NCI-H2171 treated with DMSO at 0.1 percent for 48 hours (cell line): ENCODE measurements around the gene SPTBN1.
"Not testable (repeated sequence)": the region's sequence is repeated elsewhere in the genome, so short reads cannot be mapped to it uniquely, and the experiment has no call there.

Experiments
- DNase-seq: peaks from one replicate; lab custom pipeline; 2025; lab: John Stamatoyannopoulos, UW

The SPTBN1 gene

DNA sequence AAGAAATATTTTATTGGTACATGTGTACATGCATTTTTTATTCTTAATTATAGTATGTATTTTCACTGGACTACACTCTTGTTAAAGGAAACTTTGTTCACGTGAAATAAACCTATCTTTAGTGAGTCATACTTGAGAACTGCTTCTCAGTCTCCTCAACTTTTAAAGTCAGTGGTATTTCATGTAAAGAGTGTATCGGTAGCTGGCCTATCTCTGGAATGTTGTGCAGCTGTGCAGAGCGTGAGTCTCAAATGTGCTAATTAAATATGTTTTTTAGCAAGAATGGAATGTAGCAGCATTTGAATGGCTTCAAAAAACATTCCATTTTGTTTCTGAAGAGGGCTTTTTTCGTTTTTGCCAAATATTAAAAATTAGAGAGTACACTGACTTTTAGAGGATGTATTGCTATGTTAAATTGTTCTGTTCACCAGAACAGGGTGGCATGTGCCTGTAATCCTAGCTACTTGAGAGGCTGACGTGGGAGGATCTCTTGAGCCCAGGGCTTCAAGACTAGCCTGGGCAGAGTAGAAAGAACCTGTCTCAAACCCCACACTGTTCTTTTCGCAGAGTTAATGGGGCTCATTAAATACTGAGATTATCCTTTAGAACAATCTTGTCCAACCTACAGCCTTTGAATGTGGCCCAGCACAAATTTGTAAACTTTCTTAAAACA, 14.3 kb downstream of the SPTBN1 start:
- no peak for DNase-seq

DNA sequence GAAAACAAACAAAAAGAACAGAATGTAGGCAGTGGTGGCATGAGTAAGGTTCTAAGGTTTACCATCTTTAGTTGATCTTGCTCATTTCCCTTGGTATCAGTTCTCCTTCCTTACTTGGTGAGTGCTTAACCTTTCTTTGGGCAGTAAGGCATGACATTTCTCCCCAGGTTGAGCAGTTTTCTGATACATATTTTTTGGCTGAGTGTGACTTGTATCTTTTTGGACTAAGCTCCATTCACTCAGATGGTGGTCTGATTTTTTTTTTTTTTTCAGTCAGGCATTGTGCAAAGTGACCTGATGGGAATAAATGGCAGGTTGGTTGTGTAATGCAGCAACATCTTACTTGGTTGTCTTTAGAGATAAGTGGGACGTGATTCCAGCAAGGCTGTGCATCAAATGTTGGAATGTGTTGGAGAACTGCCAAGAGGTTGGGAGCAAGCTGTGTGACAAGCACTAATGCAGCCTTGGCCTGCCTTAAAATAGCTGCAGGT, 15.1 kb downstream of the SPTBN1 start:
- DNase-seq, result peak; percentile 67

DNA sequence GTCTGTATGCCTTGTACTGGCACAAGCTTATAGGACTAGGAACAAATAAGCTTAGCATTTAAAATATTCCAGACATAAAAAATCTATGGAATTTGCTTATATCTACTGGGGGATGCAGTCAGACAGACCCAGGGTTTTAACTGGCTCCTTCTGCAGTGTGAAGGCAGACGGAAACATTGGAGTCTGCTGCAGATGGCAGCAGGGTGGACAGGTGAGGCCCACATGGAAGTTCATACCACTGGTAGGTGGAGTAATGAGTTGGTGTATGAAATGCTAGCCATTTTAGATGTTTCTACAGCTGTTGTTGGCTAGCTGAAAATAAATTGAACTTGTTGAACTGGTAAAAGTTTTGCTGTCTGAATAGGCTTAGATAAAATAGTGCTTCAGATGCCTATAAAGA, 17.7 kb downstream of the SPTBN1 start:
- DNase-seq, result no peak

DNA sequence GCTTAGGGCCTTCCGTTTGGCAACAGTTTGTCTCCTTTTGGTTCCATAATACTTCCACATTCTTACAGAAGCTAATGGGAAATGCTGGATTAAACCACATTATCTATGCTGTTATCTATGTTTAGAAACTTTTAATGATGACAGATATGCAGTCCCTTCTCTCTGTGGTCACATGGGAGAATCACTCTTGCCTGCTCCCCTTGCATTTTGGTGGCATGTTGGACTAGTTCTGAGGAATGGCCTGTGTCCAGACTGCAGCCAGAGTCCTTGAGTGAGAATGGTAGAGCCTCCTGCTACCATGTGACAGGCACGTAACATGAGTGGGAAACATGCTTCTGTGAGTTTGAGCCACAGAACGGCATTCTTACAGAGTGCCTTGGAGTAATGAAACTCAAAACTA, 19.2 kb downstream of the SPTBN1 start:
- DNase-seq, result no peak

DNA sequence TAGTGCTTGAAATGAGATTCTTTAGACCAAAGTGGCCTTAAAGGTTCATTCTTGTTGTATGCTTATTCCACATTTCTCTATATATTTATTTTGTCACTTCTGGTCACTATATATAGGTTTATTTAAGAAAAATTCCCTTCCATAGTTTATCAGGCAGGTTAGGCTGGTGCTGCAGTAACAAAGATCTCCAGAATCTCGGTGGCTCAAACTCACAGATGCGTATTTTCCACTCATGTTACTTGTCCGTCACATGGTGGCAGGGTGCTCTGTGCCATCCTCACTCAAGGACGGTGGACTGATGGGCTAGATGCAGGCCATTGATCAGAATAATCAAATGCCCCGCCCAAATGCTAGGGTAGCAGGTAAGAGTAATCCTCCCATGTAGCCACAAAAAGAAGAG, 19.8 kb downstream of the SPTBN1 start:
- no peak for DNase-seq

DNA sequence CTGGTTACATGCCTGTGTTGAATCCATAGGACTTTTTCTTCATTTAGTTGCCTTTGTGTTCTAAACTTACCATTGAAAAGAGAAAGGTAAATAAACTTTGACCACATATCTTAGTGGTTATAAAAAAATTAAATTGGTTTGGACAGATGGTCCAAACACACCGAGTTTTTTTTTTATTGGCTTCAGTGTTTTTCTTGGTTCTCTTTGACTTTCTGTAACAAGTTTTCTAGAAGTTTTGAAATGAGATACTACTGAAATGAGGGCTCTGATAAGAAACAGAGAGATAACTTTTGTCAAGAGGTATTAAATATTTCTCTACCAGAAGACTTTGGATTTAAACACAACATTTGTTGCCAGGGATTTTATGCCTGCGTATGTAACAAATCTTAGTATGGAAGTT, 20.7 kb downstream of the SPTBN1 start:
- DNase-seq, result no peak

DNA sequence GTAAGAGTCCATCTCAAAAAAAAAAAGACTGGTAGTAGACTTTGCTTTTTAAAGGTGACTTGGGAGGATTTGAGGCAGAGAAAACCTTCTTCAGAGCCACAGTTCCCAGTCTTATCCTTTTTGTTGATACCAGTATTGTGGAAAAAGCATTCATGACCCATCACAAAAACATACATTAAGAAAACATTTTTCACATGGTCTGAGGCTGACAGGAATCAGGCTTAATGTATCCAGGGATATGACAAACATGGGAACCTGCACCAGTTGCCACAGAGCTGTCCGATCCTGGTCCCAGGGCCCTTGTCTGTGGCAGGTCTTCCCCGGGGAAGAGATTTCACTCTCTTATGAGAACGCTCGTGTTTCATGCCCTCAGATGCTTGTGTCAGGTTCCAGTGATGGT, 21.8 kb downstream of the SPTBN1 start:
- no peak for DNase-seq

DNA sequence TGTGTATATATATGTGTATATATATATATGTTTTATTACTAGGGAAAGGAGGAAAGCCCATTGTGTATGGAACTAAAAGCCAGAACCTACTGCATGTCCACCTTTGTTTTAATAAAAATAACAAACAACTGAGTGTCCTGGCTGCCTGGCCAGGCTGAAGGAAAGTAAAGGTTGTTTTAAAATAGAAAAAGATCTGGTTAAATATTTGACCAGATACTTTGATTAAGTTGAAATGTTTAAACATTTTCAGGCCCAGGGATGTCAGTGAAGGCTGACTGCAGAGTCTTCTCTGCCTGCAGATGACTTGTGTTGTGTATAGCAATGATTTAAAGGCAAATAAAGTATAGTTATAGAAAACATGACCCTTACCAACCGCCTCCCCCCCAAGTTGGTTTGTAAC, 22.8 kb downstream of the SPTBN1 start:
- no peak for DNase-seq

DNA sequence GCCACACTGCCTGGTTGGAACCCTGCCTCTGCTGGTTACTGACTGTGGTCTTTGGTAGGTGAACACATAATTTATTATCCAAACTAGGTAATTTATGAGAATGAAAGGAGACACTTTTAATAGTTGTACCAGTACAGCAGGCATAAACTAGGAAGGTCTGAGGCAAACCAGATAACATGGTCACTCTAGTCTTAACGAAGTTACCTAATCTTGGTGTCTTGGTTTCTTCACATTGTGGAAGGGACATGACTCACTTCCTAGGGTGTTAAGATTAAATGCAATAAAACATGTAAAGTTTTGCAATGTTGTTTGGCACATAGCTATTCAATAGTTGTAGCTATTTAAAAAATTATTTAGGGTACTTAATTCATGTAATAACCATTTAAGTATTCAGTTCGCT, 23.3 kb downstream of the SPTBN1 start:
- no peak for DNase-seq

DNA sequence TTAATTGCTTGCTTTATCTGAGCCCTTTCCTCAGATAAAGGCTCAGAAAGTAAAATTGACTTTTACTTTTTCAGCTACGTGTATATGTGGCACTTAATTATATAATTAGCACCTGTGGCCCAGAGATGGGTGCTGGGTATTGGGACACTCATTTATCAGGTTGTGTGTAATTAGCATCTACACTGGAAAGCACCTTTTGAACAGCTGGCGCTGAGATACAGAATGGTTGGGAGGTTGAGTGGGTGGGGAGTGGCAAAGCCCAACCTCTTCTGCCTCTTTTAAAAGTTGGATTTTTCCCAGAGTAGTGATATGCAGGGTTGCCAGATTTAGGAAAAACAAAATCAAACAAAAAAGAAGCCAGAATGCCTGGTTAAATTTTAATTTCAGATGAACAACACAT, 23.9 kb downstream of the SPTBN1 start:
- DNase-seq, result no peak

DNA sequence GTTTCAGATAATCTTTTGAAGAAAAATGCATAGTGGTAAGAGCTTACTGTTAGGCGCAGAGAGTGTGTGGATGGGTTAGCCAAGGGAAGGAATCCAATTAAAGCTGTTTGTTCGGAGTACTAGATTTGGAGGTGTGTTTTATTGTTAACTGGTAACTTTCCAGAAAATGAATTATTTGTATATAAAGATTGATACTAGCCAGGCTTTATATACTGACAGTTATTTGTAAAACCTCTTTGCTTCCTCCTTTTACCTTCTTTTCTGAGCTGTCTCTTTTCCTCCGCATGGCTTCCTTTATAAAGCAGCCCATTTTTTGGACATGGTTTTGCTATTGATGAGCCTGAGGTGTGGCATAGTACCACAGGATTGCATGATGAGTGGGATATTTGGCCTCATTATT, 25.6 kb downstream of the SPTBN1 start:
- DNase-seq, result no peak

DNA sequence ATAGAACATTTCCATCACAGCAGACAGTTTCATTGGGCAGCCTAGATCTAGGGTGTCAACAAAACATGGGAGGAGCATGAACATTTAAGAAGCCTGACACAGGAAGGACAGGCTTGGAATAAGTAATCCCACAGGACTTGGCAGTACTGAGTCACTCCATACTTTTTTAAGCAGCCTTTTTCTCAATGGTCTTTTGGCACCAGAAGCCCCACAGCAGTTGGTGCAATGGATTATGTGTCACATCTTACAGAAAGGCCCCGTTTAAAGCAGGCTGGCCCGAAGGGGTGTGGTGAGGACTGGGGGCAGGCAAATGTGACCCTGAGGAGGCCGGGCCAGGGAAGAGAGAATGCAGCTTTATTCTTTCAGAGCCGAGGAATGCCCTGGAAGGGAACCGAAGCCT, 26.6 kb downstream of the SPTBN1 start:
- DNase-seq, result no peak

DNA sequence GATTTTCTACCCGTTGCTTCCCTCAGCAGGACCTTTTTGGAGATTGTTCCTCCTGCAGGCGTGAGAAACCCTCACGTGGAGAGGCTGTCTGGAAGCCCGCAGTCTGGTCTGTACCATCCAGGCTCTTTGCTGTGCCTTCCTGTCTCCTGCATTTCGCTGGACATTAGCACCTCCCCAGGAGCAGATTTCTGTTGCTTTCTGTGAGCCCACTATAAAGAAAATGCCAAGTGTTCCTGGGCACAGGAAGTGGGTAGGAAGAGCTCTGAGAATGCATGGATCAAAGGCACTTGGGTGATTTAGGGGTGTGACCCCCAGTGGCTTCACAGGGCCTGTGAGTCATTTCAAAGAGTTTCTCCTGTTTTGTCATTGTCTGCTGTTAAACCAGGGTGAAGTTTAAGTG, 27.3 kb downstream of the SPTBN1 start:
- no peak for DNase-seq

DNA sequence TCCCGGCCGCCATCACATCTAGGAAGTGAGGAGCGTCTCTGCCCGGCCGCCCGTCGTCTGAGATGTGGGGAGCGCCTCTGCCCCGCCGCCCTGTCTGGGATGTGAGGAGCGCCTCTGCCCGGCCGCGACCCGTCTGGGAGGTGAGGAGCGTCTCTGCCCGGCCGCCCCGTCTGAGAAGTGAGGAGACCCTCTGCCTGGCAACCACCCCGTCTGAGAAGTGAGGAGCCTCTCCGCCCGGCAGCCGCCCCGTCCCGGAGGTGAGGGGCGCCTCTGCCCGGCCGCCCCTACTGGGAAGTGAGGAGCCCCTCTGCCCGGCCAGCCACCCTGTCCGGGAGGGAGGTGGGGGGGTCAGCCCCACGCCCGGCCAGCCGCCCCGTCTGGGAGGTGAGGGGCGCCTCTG, 29.6 kb downstream of the SPTBN1 start:
- not testable (repeated sequence) for DNase-seq

DNA sequence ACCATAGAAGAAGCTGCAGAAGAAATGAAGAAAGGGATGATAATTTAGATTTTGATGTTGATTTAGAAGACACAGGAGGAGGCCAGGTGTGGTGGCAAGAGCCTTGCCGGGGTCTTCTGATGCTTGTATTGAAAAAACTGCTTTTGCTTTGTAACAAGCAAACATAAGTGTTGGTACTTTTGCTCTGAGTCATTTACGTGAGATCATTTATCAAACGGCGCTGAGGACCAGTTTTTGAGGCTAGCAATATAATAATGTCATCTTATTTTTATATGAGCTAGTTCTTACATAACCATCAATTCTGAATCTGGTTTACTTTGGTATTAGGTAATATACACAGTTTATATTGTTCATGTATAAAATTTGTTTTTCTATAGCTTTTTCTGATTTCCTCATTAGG, 30.6 kb downstream of the SPTBN1 start:
- DNase-seq, result no peak

DNA sequence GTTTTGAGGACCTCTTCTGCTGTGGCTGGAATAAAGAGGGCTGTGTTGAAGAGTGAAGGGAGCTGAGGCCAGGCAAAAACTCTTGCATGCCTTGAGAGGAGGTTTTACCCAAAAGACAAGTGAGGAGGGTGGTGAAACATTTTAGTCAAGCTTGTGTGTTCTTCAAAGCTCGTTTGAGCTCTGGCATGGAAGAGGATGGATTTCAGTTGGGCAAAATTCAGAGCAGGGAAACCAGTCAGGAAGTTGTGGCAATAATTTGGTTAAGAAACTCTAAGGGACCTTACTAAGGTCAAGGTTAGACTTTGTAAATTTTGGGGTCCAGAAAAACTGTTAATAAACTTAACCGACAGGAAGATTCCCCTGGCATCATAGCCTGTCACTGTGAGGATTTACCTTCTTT, 34.7 kb downstream of the SPTBN1 start:
- DNase-seq, result no peak

DNA sequence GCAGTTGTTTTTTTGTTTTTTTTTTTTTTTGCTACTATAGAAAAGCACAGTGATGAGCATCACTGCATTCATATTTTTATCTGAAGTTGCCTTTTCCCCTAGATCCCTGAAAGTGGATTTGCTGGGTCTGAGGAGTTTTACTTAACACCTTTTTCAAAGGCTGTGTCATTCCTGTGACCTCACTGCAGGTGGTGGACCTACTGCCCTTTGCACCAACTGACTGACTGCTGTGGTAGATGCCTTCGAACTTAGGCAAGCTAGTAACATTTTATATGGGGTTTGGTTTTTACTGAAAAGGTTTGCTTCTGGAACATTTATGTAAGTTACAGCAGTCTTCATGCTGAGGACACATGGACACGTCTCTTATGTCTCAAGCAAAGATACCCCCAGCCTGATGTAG, 36.2 kb downstream of the SPTBN1 start:
- no peak for DNase-seq

DNA sequence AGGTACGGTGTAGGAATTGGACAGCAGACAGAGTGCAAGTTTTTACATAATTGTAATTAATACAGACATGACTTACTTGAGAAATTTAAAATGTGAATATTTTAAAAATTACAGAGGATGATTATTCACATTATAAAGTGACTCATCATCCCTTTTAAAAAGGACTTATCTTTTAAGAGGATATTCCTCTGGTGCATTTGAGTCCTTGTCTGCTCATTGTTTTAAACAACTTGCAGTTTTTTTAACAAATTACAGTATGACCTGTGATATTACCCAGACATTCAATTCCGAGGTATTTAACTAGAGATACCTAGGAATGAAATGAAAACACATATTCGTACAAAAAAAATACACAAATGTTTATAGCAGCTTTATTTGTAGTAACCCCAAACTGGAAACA, 38.0 kb downstream of the SPTBN1 start:
- DNase-seq, result no peak

DNA sequence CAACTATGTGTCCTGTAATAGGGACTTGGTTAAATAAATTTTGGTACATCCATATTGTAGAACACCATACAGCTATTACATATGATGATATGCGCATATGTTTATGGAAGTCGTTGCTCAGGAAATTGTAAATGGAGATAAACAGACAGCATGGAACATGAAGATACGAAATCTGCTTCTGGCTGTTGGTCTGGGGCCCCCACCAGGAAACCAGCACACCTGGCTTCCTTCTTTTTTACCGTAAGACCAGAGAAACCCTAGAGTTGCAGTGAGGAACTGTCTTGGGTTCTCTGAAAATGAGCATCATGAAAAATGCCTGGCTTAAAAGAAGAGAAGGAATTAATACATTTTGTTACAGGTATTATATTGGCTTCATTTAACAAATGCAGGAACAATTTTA, 40.8 kb downstream of the SPTBN1 start:
- DNase-seq, result no peak

DNA sequence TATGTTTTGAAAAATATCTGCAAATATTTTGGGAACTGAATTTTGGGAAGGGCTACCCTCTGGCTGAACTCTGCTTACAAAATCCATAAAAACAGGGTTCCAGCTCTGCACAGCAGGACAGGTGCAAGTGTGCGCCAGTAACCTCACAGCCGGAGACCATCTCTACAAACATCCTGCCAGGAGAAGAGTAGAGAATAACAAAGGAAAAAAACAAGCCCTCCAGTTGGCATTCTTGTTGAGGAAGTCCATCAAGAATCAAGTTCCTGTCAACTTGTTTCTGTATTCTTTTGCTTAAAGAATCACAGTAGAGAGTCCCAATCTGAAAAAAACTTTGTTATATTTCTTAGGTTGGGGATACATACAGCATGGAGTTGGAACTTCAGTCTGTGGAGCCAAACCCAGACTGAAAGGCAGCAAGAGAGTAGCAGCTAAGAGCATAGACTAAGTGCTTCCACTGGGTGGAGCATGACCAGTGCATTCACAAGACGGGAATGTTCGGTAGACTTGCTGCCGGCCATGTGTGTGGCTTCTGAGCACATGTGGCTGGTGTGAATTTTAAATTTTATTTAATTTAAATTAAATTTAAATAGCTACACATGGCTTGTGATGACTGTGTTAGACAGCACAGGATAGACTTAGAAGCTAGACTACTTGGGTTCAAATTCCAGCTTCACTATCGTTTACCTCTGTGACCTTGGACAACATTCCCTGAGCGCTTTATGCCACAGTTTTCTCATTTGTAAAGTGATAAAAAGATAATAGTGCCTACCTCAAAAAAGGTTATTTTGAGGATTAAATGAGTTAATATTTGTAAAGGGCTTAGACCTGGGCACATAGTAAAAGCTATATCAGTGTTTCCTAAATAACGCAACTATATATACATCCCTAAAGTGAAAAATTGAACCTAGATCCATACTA, 41.9 kb downstream of the SPTBN1 start:
- DNase-seq, result no peak

DNA sequence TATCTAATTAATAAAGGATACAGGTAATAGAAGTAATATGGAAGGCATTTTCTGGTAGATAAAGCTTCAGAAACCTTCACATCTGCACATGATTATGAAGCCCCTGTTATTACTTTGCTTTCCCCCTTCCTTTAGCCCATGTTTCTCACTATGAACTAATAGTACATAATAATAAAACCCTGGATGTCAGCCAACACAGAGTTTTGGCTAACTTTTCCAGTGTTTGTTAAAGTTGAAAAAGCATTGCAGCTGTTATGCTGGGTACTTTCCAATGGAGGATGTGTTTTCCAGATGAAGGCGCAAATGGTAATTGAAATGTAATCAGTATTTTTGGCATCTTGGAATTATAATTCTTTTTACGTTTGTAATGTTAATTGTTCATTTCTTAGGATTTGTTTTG, 43.5 kb downstream of the SPTBN1 start:
- no peak for DNase-seq

DNA sequence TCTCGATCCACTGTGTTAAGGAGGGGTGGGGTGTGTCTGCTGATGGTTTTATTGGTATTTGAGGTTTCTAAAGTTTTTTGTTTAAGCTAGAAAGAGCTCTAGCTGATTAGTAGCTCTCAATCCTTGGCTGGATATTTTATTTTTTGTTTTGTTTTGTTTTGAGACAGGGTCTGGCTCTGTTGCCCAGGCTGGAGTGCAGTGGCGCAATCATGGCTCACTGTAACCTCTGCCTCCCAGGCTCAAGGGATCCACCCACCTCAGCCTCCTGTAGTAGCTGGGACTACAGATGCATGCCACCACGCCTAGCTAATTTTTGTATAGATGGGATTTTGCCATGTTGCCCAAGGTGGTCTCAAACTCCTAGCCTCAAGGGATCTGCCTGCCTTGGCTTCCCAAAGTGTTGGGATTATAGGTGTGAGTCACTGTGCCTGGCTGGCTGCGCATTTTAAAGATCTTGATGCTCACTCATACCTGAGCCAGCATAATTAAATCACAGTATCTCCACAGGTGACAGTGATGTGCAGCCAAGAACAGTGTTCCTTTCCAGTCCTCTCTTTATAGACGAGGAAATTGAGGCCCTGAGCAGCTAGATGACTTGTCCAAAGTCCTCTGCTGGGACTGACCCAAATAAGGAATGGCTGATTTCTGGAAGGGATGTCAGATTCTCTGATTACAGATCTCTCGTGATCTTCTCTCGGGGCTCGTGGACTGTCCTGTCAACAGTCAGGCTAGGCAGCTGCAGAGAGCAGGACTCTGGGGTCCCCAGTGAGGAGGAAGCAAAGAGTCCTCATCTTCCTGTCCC, 44.5 kb downstream of the SPTBN1 start:
- DNase-seq, result no peak

DNA sequence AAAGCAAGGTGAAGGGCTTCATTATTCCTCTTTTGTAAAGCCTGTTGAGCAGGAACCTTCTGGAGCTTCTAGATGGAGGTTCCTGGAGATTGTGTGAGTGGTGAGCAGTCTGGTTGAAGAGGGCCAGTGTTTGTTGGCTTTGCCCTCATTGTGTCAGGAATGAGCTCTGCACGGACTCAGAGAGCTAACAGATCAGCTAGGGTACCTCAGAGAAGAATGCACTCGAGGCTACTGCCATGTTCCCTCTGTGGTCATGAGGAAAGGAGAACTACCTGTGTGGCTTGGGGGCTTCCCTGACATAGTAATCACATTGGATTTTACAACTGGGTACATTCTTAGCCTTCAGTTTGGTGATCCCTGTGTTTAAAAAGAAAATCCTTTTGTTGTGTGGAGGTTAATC, 46.6 kb downstream of the SPTBN1 start:
- DNase-seq, result no peak
